Neural progenitor cell (in vitro differentiated cells): Measurements from ENCODE around the gene IFIT1B. TPM values are rescaled to one million over a fixed set of nuclear protein-coding genes. Genes with fewer than 3 reads are reported as not detected.
A peak's percentile ranks its signal among the peaks of the same experiment; 100 is the strongest.

Experiments used
- DNase-seq: peaks from one replicate; pipeline ENCODE4 v3.0.0-alpha.2; 2016; ENCODE audit warnings: low spot score
- H2AFZ ChIP-seq: fragments of 200-600 bp; sonication (generic); replicated peaks from 2 replicates; pipeline ENCODE4 v1.6.1; 2016; ENCODE audit warnings: antibody characterized with exemption
- H3F3A ChIP-seq: fragments of 200-600 bp; sonication (generic); 2 replicates; pipeline ENCODE4 v1.6.1; 2016; ENCODE audit warnings: antibody characterized with exemption, low read depth
- H3K27ac ChIP-seq: fragments of 200-600 bp; sonication (generic); 2 replicates; pipeline ENCODE4 v1.5.1; 2016; ENCODE audit warnings: mild to moderate bottlenecking
- H3K27me3 ChIP-seq: fragments of 200-600 bp; sonication (generic); 2 replicates; pipeline ENCODE4 v1.6.1; 2016; ENCODE audit warnings: mild to moderate bottlenecking, moderate library complexity
- H3K36me3 ChIP-seq: fragments of 200-600 bp; sonication (generic); 2 replicates; pipeline ENCODE4 v1.5.1; 2016
- H3K4me1 ChIP-seq: fragments of 200-600 bp; sonication (generic); 2 replicates; pipeline ENCODE4 v1.6.1; 2016; ENCODE audit warnings: mixed run types
- H3K4me2 ChIP-seq: fragments of 200-600 bp; sonication (generic); 2 replicates; pipeline ENCODE4 v1.6.1; 2016
- H3K4me3 ChIP-seq: fragments of 200-600 bp; sonication (generic); 2 replicates; pipeline ENCODE4 v1.5.1; 2016
- H3K79me2 ChIP-seq: fragments of 200-600 bp; sonication (generic); 2 replicates; pipeline ENCODE4 v1.6.1; 2016; ENCODE audit warnings: low read depth
- H3K9ac ChIP-seq: fragments of 200-600 bp; sonication (generic); 2 replicates; pipeline ENCODE4 v1.6.1; 2016
- H3K9me3 ChIP-seq: fragments of 200-600 bp; sonication (generic); 2 replicates; pipeline ENCODE4 v1.5.1; 2016; ENCODE audit warnings: low read depth
- H4K20me1 ChIP-seq: fragments of 200-600 bp; sonication (generic); 2 replicates; pipeline ENCODE4 v1.6.1; 2016; ENCODE audit warnings: low read depth
- H3K27ac Mint-ChIP-seq: 3 replicates; pipeline ENCODE4 v1.8.0; 2021; ENCODE audit warnings: mixed read lengths
- H3K27me3 Mint-ChIP-seq: 2 replicates; pipeline ENCODE4 v1.8.0; 2022; ENCODE audit warnings: low read depth, mild to moderate bottlenecking, inconsistent platforms, moderate library complexity, mixed read lengths; ENCODE audit not compliant: insufficient read depth
- H3K36me3 Mint-ChIP-seq: 3 replicates; pipeline ENCODE4 v1.8.0; 2021; ENCODE audit warnings: mixed read lengths
- H3K4me1 Mint-ChIP-seq: 3 replicates; pipeline ENCODE4 v1.8.0; 2021; ENCODE audit warnings: mixed read lengths
- H3K4me3 Mint-ChIP-seq: 3 replicates; pipeline ENCODE4 v1.8.0; 2021; ENCODE audit warnings: mild to moderate bottlenecking, moderate library complexity, mixed read lengths
- H3K9me3 Mint-ChIP-seq: 3 replicates; pipeline ENCODE4 v1.8.0; 2020; ENCODE audit warnings: mixed read lengths
- CTCF ChIP-seq: fragments of 200-600 bp; sonication (generic); IDR thresholded peaks from 2 replicates; pipeline ENCODE4 v1.5.1; 2017; ENCODE audit warnings: antibody characterized with exemption, mild to moderate bottlenecking
- EZH2 ChIP-seq: fragments of 200-600 bp; sonication (generic); IDR thresholded peaks from 2 replicates; pipeline ENCODE4 v1.6.1; 2017; ENCODE audit warnings: antibody characterized with exemption, mild to moderate bottlenecking, moderate library complexity
- EZH2phosphoT487 ChIP-seq: fragments of 200-600 bp; sonication (generic); IDR thresholded peaks from 2 replicates; pipeline ENCODE4 v1.6.1; 2017; ENCODE audit warnings: antibody characterized with exemption
- total RNA-seq: library from RNA; depleted of rRNA; stranded (reverse); fragments of >200 nt; gene quantifications from 2 replicates; pipeline ENCODE4 v1.2.3, GENCODE V29; 2015; ENCODE audit warnings: low replicate concordance

Gene IFIT1B
- total RNA-seq, 1 donor from 2014 or later = not detected

DNA sequence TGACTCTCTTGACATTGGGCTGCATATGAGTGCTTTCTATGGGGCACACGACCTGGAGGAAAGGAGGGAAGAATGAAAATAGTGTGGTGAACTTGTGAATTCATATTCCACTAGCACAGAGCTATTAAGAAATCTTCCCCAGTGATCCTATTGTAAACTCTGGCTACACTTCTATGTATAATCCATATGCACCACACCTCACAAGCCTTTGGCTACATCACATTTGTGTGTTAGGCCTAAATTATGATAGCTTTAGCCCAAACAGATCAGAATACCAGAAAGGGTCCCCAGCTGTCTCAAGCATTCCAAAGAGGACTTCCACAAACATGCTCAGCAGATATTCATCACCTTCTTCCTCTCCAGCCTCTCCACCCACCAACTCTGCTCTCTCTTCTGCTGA lies 9.7 kb upstream of the IFIT1B start:
- H3K27me3 Mint-ChIP-seq = no peaks in the 10 kb centered on the region
- no peak overlapping the region for H3K27ac ChIP-seq

DNA sequence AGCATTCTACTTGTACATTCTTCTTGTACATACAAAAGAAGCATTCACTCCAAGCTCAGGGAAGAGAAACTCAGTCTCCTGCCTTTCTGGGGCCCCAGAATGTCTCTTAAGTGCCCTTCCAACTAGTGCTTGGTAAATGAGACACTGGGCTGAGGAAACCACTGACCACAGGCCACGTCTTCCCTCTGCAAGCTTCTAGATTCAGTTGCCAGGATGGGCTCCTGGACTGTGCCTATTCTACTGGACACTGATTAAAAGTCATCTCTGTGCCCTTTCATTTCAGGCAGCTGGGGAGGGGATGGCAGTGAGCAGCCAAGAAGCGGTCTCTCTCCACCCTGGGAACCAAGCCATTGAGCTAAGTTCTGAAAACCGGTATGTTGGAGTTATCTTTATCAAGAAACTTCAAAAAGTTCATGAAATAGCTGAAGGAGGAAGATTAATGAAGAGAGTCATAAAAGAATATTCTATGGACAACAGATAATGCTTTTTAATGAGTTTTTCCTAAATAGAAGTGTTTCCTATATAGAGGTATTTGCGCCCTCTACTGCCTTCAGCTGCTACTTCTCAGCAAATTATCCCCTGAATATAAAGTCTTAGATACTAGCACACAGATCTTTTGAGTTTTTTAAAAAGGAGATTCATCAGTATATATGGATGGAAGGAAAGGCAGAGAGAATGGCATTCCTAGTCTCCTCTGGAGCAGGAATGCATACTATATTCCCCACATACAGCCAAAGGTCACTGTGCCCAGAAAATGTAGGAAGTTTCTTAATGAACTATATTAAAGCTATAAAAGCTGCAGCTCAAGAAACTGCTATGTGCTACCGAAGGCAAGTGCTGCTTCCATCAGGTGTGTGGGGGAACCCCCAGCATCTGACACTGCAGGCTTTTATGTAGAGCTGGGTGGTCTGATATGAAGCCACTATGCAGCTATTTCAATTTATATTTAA lies 8.4 kb upstream of the IFIT1B start:
- DNase-seq = peak; percentile 29
- Histone ChIP-seq H3K36me3 (no peaks in the 10 kb centered on the region), H3K4me2 (no peak overlapping the region), H4K20me1 (no peaks in the 10 kb centered on the region), H3K79me2 (no peaks in the 10 kb centered on the region), H2AFZ (peak overlapping the region; percentile 57), H3K4me3 (no peak overlapping the region), H3K9me3 (no peaks in the 10 kb centered on the region), H3K27me3 (no peaks in the 10 kb centered on the region), H3F3A (no peaks in the 10 kb centered on the region), H3K27ac (no peak overlapping the region), H3K4me1 (peaks cover 15% of the 10 kb centered on the region), H3K9ac (no peak overlapping the region)
- H3K27ac Mint-ChIP-seq = no peak overlapping the region
- no peak overlapping the region for H3K4me3 Mint-ChIP-seq
- no peaks in the 10 kb centered on the region for H3K36me3 Mint-ChIP-seq
- no peaks in the 10 kb centered on the region for H3K27me3 Mint-ChIP-seq
- H3K9me3 Mint-ChIP-seq = peaks cover 4% of the 10 kb centered on the region
- TF ChIP-seq EZH2phosphoT487 = no peak
- TF ChIP-seq CTCF = peak; percentile 68
- TF ChIP-seq EZH2 = no peak
- peaks cover 27% of the 10 kb centered on the region for H3K4me1 Mint-ChIP-seq

More for the DNA sequence above, 9.7 kb upstream of the IFIT1B start:
- DNase-seq = no peak
- no peak overlapping the region for H2AFZ ChIP-seq
- TF ChIP-seq EZH2phosphoT487 (no peak), EZH2 (no peak), CTCF (no peak)
- H3K9ac ChIP-seq = no peak overlapping the region
- no peaks in the 10 kb centered on the region for H4K20me1 ChIP-seq
- no peaks in the 10 kb centered on the region for H3K9me3 ChIP-seq
- peaks cover 4% of the 10 kb centered on the region for H3K9me3 Mint-ChIP-seq
- H3K4me1 ChIP-seq = peaks cover 15% of the 10 kb centered on the region
- no peaks in the 10 kb centered on the region for H3F3A ChIP-seq
- no peaks in the 10 kb centered on the region for H3K27me3 ChIP-seq
- no peaks in the 10 kb centered on the region for H3K36me3 Mint-ChIP-seq
- no peak overlapping the region for H3K4me3 ChIP-seq
- H3K79me2 ChIP-seq = no peaks in the 10 kb centered on the region
- H3K4me3 Mint-ChIP-seq = no peak overlapping the region
- no peaks in the 10 kb centered on the region for H3K36me3 ChIP-seq
- no peak overlapping the region for H3K4me2 ChIP-seq
- peak overlapping the region; percentile 82 for H3K27ac Mint-ChIP-seq
- peaks cover 24% of the 10 kb centered on the region for H3K4me1 Mint-ChIP-seq

DNA sequence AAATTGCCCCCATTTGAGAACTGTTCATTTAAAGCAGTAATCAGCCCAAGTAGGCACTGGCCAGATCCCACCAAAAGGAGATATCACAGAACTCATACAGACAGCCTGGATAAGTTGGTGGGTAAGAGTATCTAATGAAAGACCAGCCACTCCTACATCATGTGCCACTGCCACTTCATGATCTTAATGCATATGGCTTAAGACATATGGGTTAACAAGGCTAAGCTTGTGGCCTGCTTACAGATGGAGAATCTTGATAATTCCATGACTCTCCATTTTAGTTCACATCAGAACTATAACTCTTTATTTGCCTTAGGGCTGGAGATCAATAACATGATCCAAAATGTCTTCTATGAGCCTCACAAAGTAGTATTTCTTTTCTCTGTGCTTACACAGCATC lies 6.8 kb upstream of the IFIT1B start:
- Histone ChIP-seq H3K4me2 (no peak overlapping the region), H4K20me1 (no peaks in the 10 kb centered on the region), H3K27me3 (no peaks in the 10 kb centered on the region), H3K9me3 (no peaks in the 10 kb centered on the region), H3F3A (no peaks in the 10 kb centered on the region), H3K9ac (no peak overlapping the region), H3K79me2 (no peaks in the 10 kb centered on the region), H3K4me3 (no peak overlapping the region), H3K27ac (no peak overlapping the region), H3K36me3 (no peaks in the 10 kb centered on the region), H3K4me1 (peaks cover 15% of the 10 kb centered on the region), H2AFZ (no peak overlapping the region)
- H3K4me1 Mint-ChIP-seq = peaks cover 27% of the 10 kb centered on the region
- no peaks in the 10 kb centered on the region for H3K27me3 Mint-ChIP-seq
- no peak overlapping the region for H3K4me3 Mint-ChIP-seq
- no peak overlapping the region for H3K27ac Mint-ChIP-seq
- H3K36me3 Mint-ChIP-seq = no peaks in the 10 kb centered on the region
- H3K9me3 Mint-ChIP-seq = no peaks in the 10 kb centered on the region
- TF ChIP-seq EZH2 (no peak), CTCF (no peak)
- DNase-seq = no peak
